A549 (cell line): Measurements from ENCODE around the gene MYBPC1.

ENCODE experiments used
- CEBPB ChIP-seq, 2 experiments: fragments of >200 bp in 1 of 2; sonication (Bioruptor Twin) in 1 of 2; formaldehyde crosslinking in 1 of 2; IDR thresholded peaks; 2 replicates each; pipeline ENCODE4 v1.6.1; 2012 to 2016
- CTCF ChIP-seq: fragments of >200 bp; sonication (Bioruptor Twin); formaldehyde crosslinking; IDR thresholded peaks from 3 replicates; pipeline ENCODE4 v1.5.1; 2016
- E2F6 ChIP-seq: IDR thresholded peaks from 2 replicates; pipeline ENCODE4 v1.6.1; 2012; ENCODE audit warnings: low read depth, borderline replicate concordance
- HOXA7 ChIP-seq: fragments of 250-450 bp; sonication (Bioruptor Pico); IDR thresholded peaks from 2 replicates; pipeline ENCODE4 v1.5.0; 2020; ENCODE audit warnings: mild to moderate bottlenecking, moderate library complexity
- MAX ChIP-seq: IDR thresholded peaks from 2 replicates; pipeline ENCODE4 v1.6.1; 2012
- PHF8 ChIP-seq: fragments of 200-600 bp; sonication (generic); IDR thresholded peaks from 2 replicates; pipeline ENCODE4 v1.6.1; 2016; ENCODE audit warnings: low read depth, mild to moderate bottlenecking, antibody characterized with exemption, moderate library complexity, borderline replicate concordance
- POLR2A ChIP-seq: IDR thresholded peaks from 2 replicates; pipeline ENCODE4 v1.6.1; 2012; ENCODE audit warnings: mild to moderate bottlenecking, low read length
- RCOR1 ChIP-seq: fragments of 150-350 bp; IDR thresholded peaks from 2 replicates; pipeline ENCODE4 v1.6.1; 2014; ENCODE audit warnings: antibody characterized with exemption, low read length, low read depth
- RFX5 ChIP-seq: fragments of 450-650 bp; IDR thresholded peaks from 2 replicates; pipeline ENCODE4 v1.7.1; 2014; ENCODE audit warnings: antibody characterized with exemption, mild to moderate bottlenecking, moderate library complexity
- SMC3 ChIP-seq: fragments of >200 bp; sonication (Bioruptor Twin); formaldehyde crosslinking; IDR thresholded peaks from 3 replicates; pipeline ENCODE4 v1.6.1; 2018; ENCODE audit warnings: inconsistent platforms
- TFCP2L1 ChIP-seq: fragments of 250-450 bp; sonication (Bioruptor Pico); IDR thresholded peaks from 2 replicates; pipeline ENCODE4 v1.5.0; 2021; ENCODE audit warnings: mild to moderate bottlenecking
- USF2 ChIP-seq: fragments of 450-650 bp; IDR thresholded peaks from 2 replicates; pipeline ENCODE4 v1.6.1; 2014; ENCODE audit warnings: antibody characterized with exemption

- no peak for TF ChIP-seq PHF8
- no peak for TF ChIP-seq CTCF
- no peak for TF ChIP-seq E2F6
- TF ChIP-seq POLR2A, result no peak
- TF ChIP-seq RFX5, result no peak
- TF ChIP-seq RCOR1, result no peak
- TF ChIP-seq CEBPB (IDR thresholded peaks at IDR 0.05), result no peak
- no peak for TF ChIP-seq TFCP2L1
- no peak for TF ChIP-seq MAX
- no peak for TF ChIP-seq SMC3
- TF ChIP-seq HOXA7 (CRISPR knock-in tag), result no peak
- no peak for TF ChIP-seq USF2
Measured at GRCh38 chr12:101710288-101710687, 115.5 kb downstream of the MYBPC1 start.
